HepG2 (cell line): ENCODE data around the gene COL13A1. TPM values are rescaled to one million over a fixed set of nuclear protein-coding genes. Genes with fewer than 3 reads are reported as not detected.

ENCODE experiments used
- ATAC-seq: fragments of 200-7000 bp; cut with Tn5 transposase; 3 replicates; pipeline ENCODE4 v1.9.1; 2020; ENCODE audit warnings: mild to moderate bottlenecking, moderate library complexity
- BruUV-seq: library from RNA; stranded (reverse); fragments of 400-500 nt; replicated peaks from 2 replicates; lab custom pipeline; 2021; lab: Mats Ljungman, UMichigan
- CTCF ChIA-PET: fragments of 300-600 bp; formaldehyde crosslinking; extraction: SDS; loops from one replicate; lab custom pipeline; 2021; ENCODE audit warnings: low total read pairs, inconsistent platforms, low intra/inter-chr PET ratio; lab: Yijun Ruan, JAX
- POLR2A ChIA-PET: fragments of 350-600 bp; sonication (Branson Sonifier 250); formaldehyde crosslinking; loops from one replicate; lab custom pipeline; 2020; ENCODE audit warnings: antibody characterized with exemption, inconsistent platforms; lab: Yijun Ruan, JAX
- DNase-seq: peaks from one replicate; pipeline ENCODE4 v3.0.0-alpha.2; 2015; ENCODE audit warnings: low spot score
- FAIRE-seq: peaks from 3 replicates; lab custom pipeline; 2011; peaks lifted over from hg19 to GRCh38; lab: Jason Lieb, UNC
- H2AFZ ChIP-seq: one replicate; pipeline ENCODE4 v1.6.1; 2011; ENCODE audit warnings: low read length, inconsistent platforms
- H3K27ac ChIP-seq: fragments of 300-600 bp; 3 replicates; pipeline ENCODE4 v1.8.0; 2011; ENCODE audit warnings: mixed run types, mild to moderate bottlenecking, mixed read lengths, low read length, inconsistent platforms; ENCODE audit not compliant: insufficient read depth; ENCODE audit errors: extremely low read length
- H3K27me3 ChIP-seq, 2 experiments: fragments of 200-600 bp in 1 of 2; 2 replicates in 1 of 2; 3 replicates in 1 of 2; pipeline versions ENCODE4 v1.6.0 to v1.8.0; 2011; ENCODE audit warnings: low read length in 2 of 2, mild to moderate bottlenecking in 2 of 2, moderate library complexity in 2 of 2, inconsistent platforms in 1 of 2; ENCODE audit not compliant: insufficient read depth in 2 of 2, control insufficient read depth in 1 of 2
- H3K36me3 ChIP-seq, 2 experiments: fragments of 200-600 bp in 1 of 2; replicated peaks in 1 of 2; 2 replicates in 1 of 2; 3 replicates in 1 of 2; pipeline versions ENCODE4 v1.5.1 to v1.8.0; 2011; ENCODE audit warnings: low read length in 2 of 2, inconsistent platforms in 1 of 2; ENCODE audit not compliant: insufficient read depth in 2 of 2, control insufficient read depth in 1 of 2
- H3K4me1 ChIP-seq: 2 replicates; pipeline ENCODE4 v1.5.1; 2012; ENCODE audit warnings: low read length, inconsistent platforms; ENCODE audit not compliant: insufficient read depth
- H3K4me2 ChIP-seq: 2 replicates; pipeline ENCODE4 v1.6.0; 2011; ENCODE audit warnings: low read depth, low read length, inconsistent platforms
- H3K4me3 ChIP-seq, 3 experiments: fragments of 200-600 bp in 1 of 3; sonication (generic), shearing (Covaris generic) in 1 of 3; replicated peaks in 1 of 3; 2 replicates each; pipeline ENCODE4 v1.5.1; 2011 to 2016; ENCODE audit warnings: low read length in 3 of 3, inconsistent platforms in 2 of 3, low read depth in 2 of 3, mild to moderate bottlenecking in 2 of 3, control low read depth in 1 of 3, mixed read lengths in 1 of 3; ENCODE audit not compliant: insufficient read depth in 1 of 3
- H3K79me2 ChIP-seq: one replicate; pipeline ENCODE4 v1.6.1; 2011; ENCODE audit warnings: low read length, inconsistent platforms; ENCODE audit not compliant: insufficient read depth
- H3K9ac ChIP-seq: 2 replicates; pipeline ENCODE4 v1.6.0; 2011; ENCODE audit warnings: mild to moderate bottlenecking, low read depth, low read length, inconsistent platforms; ENCODE audit not compliant: insufficient read depth
- H3K9me3 ChIP-seq: 2 replicates; pipeline ENCODE4 v1.5.1; 2012; ENCODE audit warnings: mild to moderate bottlenecking, low read length
- H4K20me1 ChIP-seq: 2 replicates; pipeline ENCODE4 v1.6.0; 2011; ENCODE audit warnings: inconsistent platforms, mild to moderate bottlenecking, low read length, moderate library complexity; ENCODE audit not compliant: insufficient read depth
- CHD2 ChIP-seq: IDR thresholded peaks from 2 replicates; pipeline ENCODE4 v1.6.1; 2011; ENCODE audit warnings: low read depth, low read length, improper control_type of control experiment
- ISX ChIP-seq: sonication (generic); formaldehyde crosslinking; conservative IDR thresholded peaks from 2 replicates; pipeline ENCODE4 v1.5.0; 2020; ENCODE audit warnings: missing genetic modification reagents
- KDM2A ChIP-seq: sonication (generic); formaldehyde crosslinking; IDR thresholded peaks from 2 replicates; pipeline ENCODE4 v1.4.0; 2020; ENCODE audit warnings: low read depth, missing genetic modification reagents, borderline replicate concordance
- MIXL1 ChIP-seq: IDR thresholded peaks from 2 replicates; pipeline ENCODE4 v1.6.1; 2016
- RAD21 ChIP-seq: fragments of 450-650 bp; formaldehyde crosslinking; IDR thresholded peaks from 2 replicates; pipeline ENCODE4 v1.5.0; 2020; ENCODE audit warnings: mild to moderate bottlenecking
- SP5 ChIP-seq: IDR thresholded peaks from 2 replicates; pipeline ENCODE4 v1.6.1; 2016; ENCODE audit warnings: low read depth, borderline replicate concordance
- ZNF230 ChIP-seq: sonication (generic); formaldehyde crosslinking; IDR thresholded peaks from 2 replicates; pipeline ENCODE4 v1.4.0; 2020; ENCODE audit warnings: mild to moderate bottlenecking, missing genetic modification reagents
- ZNF546 ChIP-seq: sonication (generic); formaldehyde crosslinking; conservative IDR thresholded peaks from 2 replicates; pipeline ENCODE4 v1.8.1; 2023; ENCODE audit warnings: mild to moderate bottlenecking, missing genetic modification reagents
- WGBS: methylation state at CpG from one replicate; pipeline ENCODE4 v1.1.6; 2017; ENCODE audit warnings: low lambda C conversion rate; 5-methylcytosine and 5-hydroxymethylcytosine counted together
- in situ Hi-C: cut with HindIII; loops from 2 replicates; pipeline ENCODE4 v1.10.0; 2017; ENCODE audit warnings: low pct_unique_long_range_greater_than_20kb; ENCODE audit not compliant: extremely low pct_ligation_motif_present
- intact Hi-C: fragments of 100-400 bp; cut with micrococcal nuclease; formaldehyde crosslinking; loops from one replicate; pipeline ENCODE4 v1.10.0; 2022; ENCODE audit not compliant: unreplicated experiment
- polyA plus RNA-seq, 8 experiments: library from polyadenylated mRNA; depleted of rRNA in 3 of 8; stranded (reverse) in 7 of 8; unstranded in 1 of 8; fragments of >200 nt; fragmentation: Illumina TruSeq in 4 of 8; extraction: Trizol in 4 of 8; gene quantifications; 2 replicates each; pipeline versions ENCODE4 v1.2.1 to v1.2.3, GENCODE V29; 2011 to 2016; ENCODE audit warnings: low read depth in 4 of 8, missing spikeins in 1 of 8, mixed read lengths in 1 of 8; ENCODE audit not compliant: insufficient read depth in 1 of 8
- total RNA-seq, 5 experiments: library from RNA; depleted of rRNA; stranded (reverse); fragments of >200 nt; fragmentation: Illumina TruSeq; extraction: Trizol; gene quantifications; 2 replicates each; pipeline ENCODE4 v1.2.3, GENCODE V29; 2016; ENCODE audit warnings: low read depth in 1 of 5
- TF ChIP-seq, protein P1 (sequence below): fragments of 450-650 bp; IDR thresholded peaks from 2 replicates; pipeline ENCODE4 v1.6.1; 2016
- TF ChIP-seq, protein P2 (sequence below): sonication (generic); formaldehyde crosslinking; IDR thresholded peaks from 2 replicates; pipeline ENCODE4 v1.5.0; 2020; ENCODE audit warnings: missing genetic modification reagents
- TF ChIP-seq, protein P3 (sequence below): sonication (generic); formaldehyde crosslinking; IDR thresholded peaks from 2 replicates; pipeline ENCODE4 v1.4.0; 2020; ENCODE audit warnings: missing genetic modification reagents, borderline replicate concordance

The COL13A1 gene
- total and polyA plus RNA-seq, 2 of the 13 experiments (the other 11 are each of a cell fraction or from before 2014, with no cell fraction given) = 0.07 TPM; not detected in 1

DNA sequence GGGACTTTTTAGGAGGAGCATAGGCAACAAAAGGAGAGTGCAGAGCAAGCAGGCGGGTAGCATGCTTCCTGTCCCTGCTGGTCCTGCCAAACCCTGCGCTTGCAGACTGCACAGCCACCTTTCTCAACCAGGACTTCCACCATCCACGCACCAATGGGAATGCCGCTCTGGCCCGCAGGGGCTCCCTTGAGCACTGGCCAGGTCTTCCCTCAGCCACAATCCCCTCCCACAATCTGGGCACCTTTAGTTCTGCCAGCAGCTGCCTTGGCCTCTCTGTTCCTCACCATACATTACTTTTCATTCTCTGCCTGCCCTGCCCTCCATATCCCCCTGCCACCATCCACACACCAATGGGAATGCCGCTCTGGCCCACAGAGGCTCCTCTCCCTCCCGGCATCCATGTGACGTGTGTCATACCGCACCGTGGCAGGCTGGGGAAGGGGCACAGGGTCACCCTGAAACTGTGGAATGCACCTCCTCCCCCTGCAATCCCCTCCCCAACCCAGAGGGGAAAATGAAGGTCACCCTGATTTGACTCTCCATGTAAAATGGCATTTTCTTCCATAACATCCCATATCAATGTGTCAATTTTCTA lies 153.6 kb downstream of the COL13A1 start:
- Histone ChIP-seq H3K9me3 (no peaks in the 10 kb centered on the region), H3K4me3 (no peak overlapping the region), H3K79me2 (no peaks in the 10 kb centered on the region), H4K20me1 (no peaks in the 10 kb centered on the region), H3K36me3 (no peaks in the 10 kb centered on the region), H3K9ac (no peak overlapping the region), H3K4me2 (no peak overlapping the region), H3K27me3 (peaks cover 3 to 39% of the 10 kb centered on the region in 2 experiments; a peak in 4 of 5 replicates), H3K4me1 (no peaks in the 10 kb centered on the region), H3K27ac (no peak overlapping the region), H2AFZ (no peak overlapping the region)
- TF ChIP-seq CHD2 = no peak
- TF ChIP-seq, protein P1, sequence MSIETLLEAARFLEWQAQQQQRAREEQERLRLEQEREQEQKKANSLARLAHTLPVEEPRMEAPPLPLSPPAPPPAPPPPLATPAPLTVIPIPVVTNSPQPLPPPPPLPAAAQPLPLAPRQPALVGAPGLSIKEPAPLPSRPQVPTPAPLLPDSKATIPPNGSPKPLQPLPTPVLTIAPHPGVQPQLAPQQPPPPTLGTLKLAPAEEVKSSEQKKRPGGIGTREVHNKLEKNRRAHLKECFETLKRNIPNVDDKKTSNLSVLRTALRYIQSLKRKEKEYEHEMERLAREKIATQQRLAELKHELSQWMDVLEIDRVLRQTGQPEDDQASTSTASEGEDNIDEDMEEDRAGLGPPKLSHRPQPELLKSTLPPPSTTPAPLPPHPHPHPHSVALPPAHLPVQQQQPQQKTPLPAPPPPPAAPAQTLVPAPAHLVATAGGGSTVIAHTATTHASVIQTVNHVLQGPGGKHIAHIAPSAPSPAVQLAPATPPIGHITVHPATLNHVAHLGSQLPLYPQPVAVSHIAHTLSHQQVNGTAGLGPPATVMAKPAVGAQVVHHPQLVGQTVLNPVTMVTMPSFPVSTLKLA = no peak
- TF ChIP-seq RAD21 (CRISPR knock-in tag) = no peak
- TF ChIP-seq MIXL1 (CRISPR knock-in tag) = no peak
- no peak for TF ChIP-seq SP5 (CRISPR knock-in tag)
- no peak for TF ChIP-seq ZNF230 (CRISPR knock-in tag)
- TF ChIP-seq, protein P2, sequence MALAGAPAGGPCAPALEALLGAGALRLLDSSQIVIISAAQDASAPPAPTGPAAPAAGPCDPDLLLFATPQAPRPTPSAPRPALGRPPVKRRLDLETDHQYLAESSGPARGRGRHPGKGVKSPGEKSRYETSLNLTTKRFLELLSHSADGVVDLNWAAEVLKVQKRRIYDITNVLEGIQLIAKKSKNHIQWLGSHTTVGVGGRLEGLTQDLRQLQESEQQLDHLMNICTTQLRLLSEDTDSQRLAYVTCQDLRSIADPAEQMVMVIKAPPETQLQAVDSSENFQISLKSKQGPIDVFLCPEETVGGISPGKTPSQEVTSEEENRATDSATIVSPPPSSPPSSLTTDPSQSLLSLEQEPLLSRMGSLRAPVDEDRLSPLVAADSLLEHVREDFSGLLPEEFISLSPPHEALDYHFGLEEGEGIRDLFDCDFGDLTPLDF (CRISPR knock-in tag) = no peak
- TF ChIP-seq ZNF546 (CRISPR knock-in tag) = no peak
- TF ChIP-seq ISX (CRISPR knock-in tag) = no peak
- TF ChIP-seq, protein P3, sequence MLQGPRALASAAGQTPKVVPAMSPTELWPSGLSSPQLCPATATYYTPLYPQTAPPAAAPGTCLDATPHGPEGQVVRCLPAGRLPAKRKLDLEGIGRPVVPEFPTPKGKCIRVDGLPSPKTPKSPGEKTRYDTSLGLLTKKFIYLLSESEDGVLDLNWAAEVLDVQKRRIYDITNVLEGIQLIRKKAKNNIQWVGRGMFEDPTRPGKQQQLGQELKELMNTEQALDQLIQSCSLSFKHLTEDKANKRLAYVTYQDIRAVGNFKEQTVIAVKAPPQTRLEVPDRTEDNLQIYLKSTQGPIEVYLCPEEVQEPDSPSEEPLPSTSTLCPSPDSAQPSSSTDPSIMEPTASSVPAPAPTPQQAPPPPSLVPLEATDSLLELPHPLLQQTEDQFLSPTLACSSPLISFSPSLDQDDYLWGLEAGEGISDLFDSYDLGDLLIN (CRISPR knock-in tag) = no peak
- TF ChIP-seq KDM2A = no peak
- ChIA-PET CTCF (no interaction called here), POLR2A (no interaction called here)
- DNase-seq (no peak), ATAC-seq (no peak), FAIRE-seq (no peak)
- intact Hi-C loops = no loop called here
- 34% methylated on average over 10 of the region's 10 CpGs for WGBS
- in situ Hi-C loops = no loop called here
- no TSS peak for BruUV-seq
